GM23338 (cell line): ENCODE data around the gene DACH1. TPM values are rescaled to one million over a fixed set of nuclear protein-coding genes. Genes with fewer than 3 reads are reported as not detected.

Experiments
- ATAC-seq: fragments of 200-7000 bp; cut with Tn5 transposase; 3 replicates; pipeline ENCODE4 v1.9.1; 2020
- DNase-seq: peaks from one replicate; pipeline ENCODE4 v3.0.0-alpha.2; 2015; ENCODE audit warnings: low spot score
- H2AFZ ChIP-seq: fragments of 200-600 bp; sonication (generic); 2 replicates; pipeline ENCODE4 v1.8.0; 2016; ENCODE audit warnings: antibody characterized with exemption, mild to moderate bottlenecking, moderate library complexity
- H3F3A ChIP-seq: fragments of 200-600 bp; sonication (generic); replicated peaks from 2 replicates; pipeline ENCODE4 v1.8.0; 2017; ENCODE audit warnings: antibody characterized with exemption, mixed run types, low read depth
- H3K27ac ChIP-seq: fragments of 200-600 bp; sonication (generic); 2 replicates; pipeline ENCODE4 v1.6.1; 2016; ENCODE audit warnings: low read depth
- H3K27me3 ChIP-seq: fragments of 200-600 bp; sonication (generic); 2 replicates; pipeline ENCODE4 v1.8.0; 2016; ENCODE audit warnings: mild to moderate bottlenecking, mixed run types, moderate library complexity; ENCODE audit not compliant: insufficient read depth
- H3K36me3 ChIP-seq: fragments of 200-600 bp; sonication (generic); 2 replicates; pipeline ENCODE4 v1.8.0; 2016; ENCODE audit warnings: mild to moderate bottlenecking; ENCODE audit not compliant: insufficient read depth
- H3K4me1 ChIP-seq: fragments of 200-600 bp; sonication (generic); 2 replicates; pipeline ENCODE4 v1.8.0; 2016; ENCODE audit warnings: mild to moderate bottlenecking, moderate library complexity; ENCODE audit not compliant: insufficient read depth
- H3K4me2 ChIP-seq: fragments of 200-600 bp; sonication (generic); 2 replicates; pipeline ENCODE4 v1.7.1; 2017; ENCODE audit warnings: mixed run types
- H3K4me3 ChIP-seq: fragments of 200-600 bp; sonication (generic); 2 replicates; pipeline ENCODE4 v1.6.1; 2016; ENCODE audit warnings: mixed run types
- H3K79me2 ChIP-seq: fragments of 200-600 bp; sonication (generic); replicated peaks from 2 replicates; pipeline ENCODE4 v1.8.0; 2017; ENCODE audit warnings: mild to moderate bottlenecking; ENCODE audit not compliant: insufficient read depth
- H3K9me2 ChIP-seq: fragments of 200-600 bp; sonication (generic); 2 replicates; pipeline ENCODE4 v1.8.0; 2017; ENCODE audit not compliant: insufficient read depth
- H4K20me1 ChIP-seq: fragments of 200-600 bp; sonication (generic); replicated peaks from 2 replicates; pipeline ENCODE4 v1.8.0; 2017; ENCODE audit warnings: mild to moderate bottlenecking; ENCODE audit not compliant: insufficient read depth
- H3K27ac Mint-ChIP-seq: 2 replicates; pipeline ENCODE4 v1.8.0; 2020; ENCODE audit warnings: inconsistent platforms, mild to moderate bottlenecking, moderate library complexity, mixed read lengths
- H3K27me3 Mint-ChIP-seq: 3 replicates; pipeline ENCODE4 v1.8.0; 2022; ENCODE audit warnings: low read depth, mild to moderate bottlenecking, moderate library complexity, mixed read lengths, inconsistent platforms; ENCODE audit not compliant: insufficient read depth, poor library complexity
- H3K36me3 Mint-ChIP-seq: 3 replicates; pipeline ENCODE4 v1.8.0; 2021; ENCODE audit warnings: low read depth, mild to moderate bottlenecking, inconsistent platforms, moderate library complexity, mixed read lengths
- H3K4me1 Mint-ChIP-seq: 3 replicates; pipeline ENCODE4 v1.8.0; 2020; ENCODE audit warnings: mild to moderate bottlenecking, inconsistent platforms, mixed read lengths
- H3K4me3 Mint-ChIP-seq: 3 replicates; pipeline ENCODE4 v1.8.0; 2021; ENCODE audit warnings: moderate library complexity, mild to moderate bottlenecking, inconsistent platforms, mixed read lengths
- H3K9me3 Mint-ChIP-seq: 3 replicates; pipeline ENCODE4 v1.8.0; 2020; ENCODE audit warnings: moderate library complexity, mild to moderate bottlenecking, inconsistent platforms, mixed read lengths
- CTCF ChIP-seq, 2 experiments: fragments of 200-600 bp in 1 of 2; sonication (generic) in 1 of 2; conservative IDR thresholded peaks; 2 replicates each; pipeline versions ENCODE4 v1.5.1 to v1.6.1; 2016 to 2017; ENCODE audit warnings: antibody characterized with exemption in 2 of 2, low read depth in 2 of 2, mild to moderate bottlenecking in 2 of 2, moderate library complexity in 1 of 2
- ETS1 ChIP-seq: IDR thresholded peaks from 2 replicates; pipeline ENCODE4 v1.6.1; 2016; ENCODE audit warnings: antibody characterized with exemption
- EZH2 ChIP-seq: fragments of 200-600 bp; sonication (generic); IDR thresholded peaks from one replicate; pipeline ENCODE4 v1.8.0; 2017; ENCODE audit warnings: antibody characterized with exemption, mild to moderate bottlenecking, low read depth; ENCODE audit not compliant: unreplicated experiment
- EZH2phosphoT487 ChIP-seq: fragments of 200-600 bp; sonication (generic); IDR thresholded peaks from one replicate; pipeline ENCODE4 v1.8.1; 2018; ENCODE audit warnings: antibody characterized with exemption; ENCODE audit not compliant: unreplicated experiment
- JUNB ChIP-seq: IDR thresholded peaks from one replicate; pipeline ENCODE4 v1.6.1; 2016; ENCODE audit warnings: antibody characterized with exemption; ENCODE audit not compliant: unreplicated experiment
- NANOG ChIP-seq: IDR thresholded peaks from 2 replicates; pipeline ENCODE4 v1.6.1; 2016; ENCODE audit warnings: antibody characterized with exemption, borderline replicate concordance
- REST ChIP-seq: IDR thresholded peaks from one replicate; pipeline ENCODE4 v1.6.1; 2018; ENCODE audit warnings: antibody characterized with exemption; ENCODE audit not compliant: unreplicated experiment
- STAT1 ChIP-seq: IDR thresholded peaks from one replicate; pipeline ENCODE4 v1.6.1; 2016; ENCODE audit warnings: antibody characterized with exemption; ENCODE audit not compliant: unreplicated experiment
- ZNF331 ChIP-seq: fragments of 250-450 bp; sonication (Bioruptor Pico); IDR thresholded peaks from 2 replicates; pipeline ENCODE4 v1.5.0; 2020; ENCODE audit warnings: low read depth, mild to moderate bottlenecking, moderate library complexity
- polyA plus RNA-seq: library from polyadenylated mRNA; unstranded; fragments of >200 nt; fragmentation: Nextera tagmentation; extraction: Ambion mirVana; gene quantifications from 2 replicates; pipeline ENCODE4 v1.2.1, GENCODE V29; 2016
- total RNA-seq: library from RNA; depleted of rRNA; stranded (reverse); fragments of >200 nt; shearing (Covaris generic); gene quantifications from 2 replicates; pipeline ENCODE4 v1.2.3, GENCODE V29; 2014

DACH1 gene
- total and polyA plus RNA-seq, 2 experiments from 2014 or later: 0.45 to 0.57 TPM

GRCh38 chr13:71481046-71481445 is 386.0 kb downstream of the DACH1 start (continued):
- TF ChIP-seq REST (no peak), STAT1 (no peak), ETS1 (no peak), EZH2phosphoT487 (no peak), JUNB (no peak), EZH2 (no peak), ZNF331 (CRISPR knock-in tag) (no peak)

GRCh38 chr13:71477735-71478134 is 389.3 kb downstream of the DACH1 start:
- H3K4me3 Mint-ChIP-seq: no peak overlapping the region
- Histone ChIP-seq H3K4me1 (no peaks in the 10 kb centered on the region; the same call in 1 of the 2 replicates), H4K20me1 (no peaks in the 10 kb centered on the region), H3K27me3 (no peaks in the 10 kb centered on the region), H3K27ac (no peak overlapping the region), H3K36me3 (no peaks in the 10 kb centered on the region), H3K79me2 (no peaks in the 10 kb centered on the region), H3K9me2 (no peaks in the 10 kb centered on the region), H3F3A (no peaks in the 10 kb centered on the region), H2AFZ (no peak overlapping the region), H3K4me3 (no peak overlapping the region), H3K4me2 (no peak overlapping the region)
- no peaks in the 10 kb centered on the region for H3K36me3 Mint-ChIP-seq
- no peaks in the 10 kb centered on the region for H3K9me3 Mint-ChIP-seq
- no peak overlapping the region for H3K27ac Mint-ChIP-seq
- no peaks in the 10 kb centered on the region for H3K4me1 Mint-ChIP-seq
- TF ChIP-seq NANOG (no peak), CTCF (conservative IDR thresholded peaks at IDR 0.05; ENCODE audit: low read depth in 2 of 2) (peak; percentile 45 to 86), EZH2 (no peak)
- DNase-seq (peak; percentile 60), ATAC-seq (no peak)
- no peaks in the 10 kb centered on the region for H3K27me3 Mint-ChIP-seq
